NCI-H187 treated with DMSO at 0.1 percent for 48 hours (cell line): ENCODE data around the gene XKR7.

ENCODE experiments used
- DNase-seq: peaks from one replicate; lab custom pipeline; 2025; lab: John Stamatoyannopoulos, UW

XKR7 gene

DNA sequence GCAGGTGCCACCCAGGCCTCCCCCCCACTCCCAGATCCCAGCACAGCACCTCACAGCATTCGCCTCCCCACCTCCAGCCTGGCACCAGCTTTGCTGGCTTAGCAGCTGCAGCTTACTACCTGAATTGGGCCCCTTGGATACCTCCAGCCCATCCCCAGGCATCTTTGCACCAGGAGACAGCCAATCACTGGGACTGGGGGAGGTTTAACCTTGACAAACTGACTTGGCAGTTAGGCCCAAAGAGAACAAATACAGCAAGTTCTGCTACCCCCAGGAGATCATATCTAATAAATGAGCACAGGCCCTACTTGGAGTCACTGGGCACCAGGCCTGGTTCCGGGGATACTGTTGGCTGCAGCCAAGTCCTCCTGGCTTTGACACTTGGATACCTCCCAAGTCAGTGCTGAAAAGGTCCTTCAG is 24.9 kb upstream of the XKR7 start:
- no peak for DNase-seq

- no peak for DNase-seq
Observed at GRCh38 chr20:31945319-31945718, 22.6 kb upstream of the XKR7 start.

- DNase-seq = no peak
Observed at GRCh38 chr20:31945785-31946184, 22.2 kb upstream of the XKR7 start.

GRCh38 chr20:31948008-31948407 is 19.9 kb upstream of the XKR7 start:
- DNase-seq = no peak

GRCh38 chr20:31949877-31950646 is 17.9 kb upstream of the XKR7 start:
- no peak for DNase-seq

GRCh38 chr20:31951203-31951529 is 16.8 kb upstream of the XKR7 start:
- DNase-seq = no peak

GRCh38 chr20:31951530-31952453 is 16.2 kb upstream of the XKR7 start, which contains the start of gene PDRG1:
Gene PDRG1, minus strand, starts transcription at chr20:31952046. Its CDS starts 85 bp downstream, at chr20:31951961.
- DNase-seq = peak; percentile 74

GRCh38 chr20:31953556-31954148 is 14.3 kb upstream of the XKR7 start:
- no peak for DNase-seq

DNA sequence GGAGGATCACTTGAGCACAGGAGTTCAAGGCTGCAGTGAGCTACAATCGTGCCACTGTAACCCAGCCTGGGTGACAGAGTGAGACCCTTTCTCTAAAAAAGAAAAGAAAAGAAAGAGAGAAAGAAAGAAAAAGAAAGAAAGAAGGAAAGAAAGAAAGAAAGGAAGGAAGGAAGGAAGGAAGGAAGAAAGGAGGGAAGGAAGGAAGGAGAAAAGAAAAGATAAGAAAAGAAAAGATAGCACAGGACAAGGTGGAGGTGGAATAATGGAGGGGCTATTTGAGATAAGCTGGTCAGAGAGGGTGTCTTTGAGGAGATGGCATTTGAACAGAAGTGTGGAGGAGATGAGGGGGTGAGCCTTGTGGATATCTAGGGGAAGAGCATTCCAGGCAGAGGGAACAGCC is 13.5 kb upstream of the XKR7 start:
- no peak for DNase-seq

- DNase-seq = no peak
Observed at GRCh38 chr20:31956556-31957526, 11.1 kb upstream of the XKR7 start.

GRCh38 chr20:31962761-31963160 is 5.2 kb upstream of the XKR7 start:
- DNase-seq = no peak

- no peak for DNase-seq
Observed at GRCh38 chr20:31963889-31964288, 4.1 kb upstream of the XKR7 start.

- DNase-seq = no peak
Observed at GRCh38 chr20:31966991-31967655, 828 bp upstream of the XKR7 start.

DNA sequence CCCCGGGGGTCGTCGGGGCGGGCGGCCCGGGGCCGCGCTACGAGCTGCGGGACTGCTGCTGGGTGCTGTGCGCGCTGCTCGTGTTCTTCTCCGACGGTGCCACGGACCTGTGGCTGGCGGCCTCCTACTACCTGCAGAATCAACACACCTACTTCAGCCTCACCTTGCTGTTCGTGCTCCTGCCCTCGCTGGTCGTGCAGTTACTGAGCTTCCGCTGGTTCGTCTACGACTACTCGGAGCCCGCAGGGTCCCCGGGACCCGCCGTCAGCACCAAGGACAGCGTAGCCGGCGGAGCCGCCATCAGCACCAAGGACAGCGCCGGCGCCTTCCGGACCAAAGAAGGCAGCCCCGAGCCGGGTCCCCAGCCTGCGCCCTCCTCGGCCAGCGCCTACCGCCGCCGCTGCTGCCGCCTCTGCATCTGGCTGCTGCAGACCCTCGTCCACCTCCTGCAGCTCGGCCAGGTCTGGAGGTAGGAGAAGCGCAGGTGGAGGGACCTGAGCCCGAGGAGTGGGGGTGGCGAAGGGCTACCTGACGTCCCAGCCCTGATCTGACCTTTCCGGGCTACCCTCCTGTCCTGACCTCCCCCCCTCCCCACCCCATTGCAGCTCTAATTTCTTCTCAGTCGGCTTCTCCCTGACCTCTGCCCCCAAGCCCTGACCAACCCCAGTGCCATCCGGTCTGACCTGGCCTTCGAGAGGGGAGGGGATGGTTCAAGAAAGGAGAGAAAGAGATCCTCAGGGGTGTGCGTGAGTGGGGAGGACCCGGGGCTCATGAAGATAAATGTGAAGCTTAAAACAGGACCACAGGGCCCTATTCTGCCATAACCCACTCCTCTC is 558 bp downstream of the XKR7 start:
- DNase-seq = no peak

- no peak for DNase-seq
Observed at GRCh38 chr20:31969991-31970390, 2.0 kb downstream of the XKR7 start.

GRCh38 chr20:31972471-31973021 is 4.6 kb downstream of the XKR7 start:
- DNase-seq = no peak

- no peak for DNase-seq
Observed at GRCh38 chr20:31974296-31974695, 6.3 kb downstream of the XKR7 start.

- no peak for DNase-seq
Observed at GRCh38 chr20:31974951-31975487, 7.1 kb downstream of the XKR7 start.

GRCh38 chr20:31975874-31976273 is 7.9 kb downstream of the XKR7 start:
- DNase-seq = no peak
